SK-N-SH treated with all-trans-retinoic acid at 6 μM for 48 hours (cell line): ENCODE data around the gene CNTNAP2.

Experiments used
- ATAC-seq: fragments of 200-7000 bp; cut with Tn5 transposase; 3 replicates; pipeline ENCODE4 v1.9.1; 2020; ENCODE audit warnings: mild to moderate bottlenecking, moderate library complexity
- ARNTL ChIP-seq: fragments of 450-650 bp; formaldehyde crosslinking; IDR thresholded peaks from 2 replicates; pipeline ENCODE4 v1.5.0; 2020; ENCODE audit warnings: low read depth, mild to moderate bottlenecking, moderate library complexity, borderline replicate concordance
- BACH2 ChIP-seq: fragments of 250-450 bp; sonication (Bioruptor Pico); IDR thresholded peaks from 2 replicates; pipeline ENCODE4 v1.9.0; 2021; ENCODE audit warnings: mild to moderate bottlenecking, borderline replicate concordance
- CREB5 ChIP-seq: fragments of 250-450 bp; sonication (Bioruptor Pico); IDR thresholded peaks from 2 replicates; pipeline ENCODE4 v1.5.1; 2020; ENCODE audit warnings: low read depth, mild to moderate bottlenecking, moderate library complexity
- ESRRG ChIP-seq: fragments of 250-450 bp; sonication (Bioruptor Pico); IDR thresholded peaks from 2 replicates; pipeline ENCODE4 v1.6.1; 2021; ENCODE audit warnings: mild to moderate bottlenecking
- GLIS3 ChIP-seq: fragments of 250-450 bp; sonication (Bioruptor Pico); IDR thresholded peaks from 2 replicates; pipeline ENCODE4 v1.5.0; 2020; ENCODE audit warnings: mild to moderate bottlenecking, moderate library complexity
- ISL1 ChIP-seq: fragments of 250-450 bp; sonication (Bioruptor Pico); IDR thresholded peaks from 2 replicates; pipeline ENCODE4 v2.1.2; 2022; ENCODE audit warnings: mild to moderate bottlenecking, moderate library complexity
- OSR1 ChIP-seq: fragments of 250-450 bp; sonication (Bioruptor Pico); IDR thresholded peaks from 2 replicates; pipeline ENCODE4 v1.8.0; 2022; ENCODE audit warnings: moderate library complexity, mild to moderate bottlenecking, inconsistent platforms
- POU6F1 ChIP-seq: fragments of 250-450 bp; sonication (Bioruptor Pico); IDR thresholded peaks from 2 replicates; pipeline ENCODE4 v1.8.0; 2021; ENCODE audit warnings: low read depth, mild to moderate bottlenecking, moderate library complexity, borderline replicate concordance
- PPARA ChIP-seq: fragments of 250-450 bp; sonication (Bioruptor Pico); IDR thresholded peaks from 2 replicates; pipeline ENCODE4 v1.5.0; 2020; ENCODE audit warnings: mild to moderate bottlenecking, borderline replicate concordance
- RARB ChIP-seq: fragments of 250-450 bp; sonication (Bioruptor Pico); IDR thresholded peaks from 2 replicates; pipeline ENCODE4 v1.8.0; 2021; ENCODE audit warnings: mild to moderate bottlenecking, moderate library complexity
- SNAI2 ChIP-seq: fragments of 250-450 bp; sonication (Bioruptor Pico); IDR thresholded peaks from 2 replicates; pipeline ENCODE4 v1.5.0; 2020; ENCODE audit warnings: mild to moderate bottlenecking, moderate library complexity
- TCF4 ChIP-seq: fragments of 250-450 bp; sonication (Bioruptor Pico); IDR thresholded peaks from 2 replicates; pipeline ENCODE4 v1.8.0; 2021; ENCODE audit warnings: mild to moderate bottlenecking, moderate library complexity, borderline replicate concordance
- TOX ChIP-seq: fragments of 250-450 bp; sonication (Bioruptor Pico); IDR thresholded peaks from 2 replicates; pipeline ENCODE4 v1.8.0; 2021; ENCODE audit warnings: mild to moderate bottlenecking, moderate library complexity, borderline replicate concordance
- ZC3H10 ChIP-seq: fragments of 250-450 bp; sonication (Bioruptor Pico); IDR thresholded peaks from 2 replicates; pipeline ENCODE4 v1.5.1; 2021; ENCODE audit warnings: mild to moderate bottlenecking, moderate library complexity
- ZNF565 ChIP-seq: fragments of 450-650 bp; formaldehyde crosslinking; conservative IDR thresholded peaks from 2 replicates; pipeline ENCODE4 v1.5.0; 2020; ENCODE audit warnings: low read depth, mild to moderate bottlenecking, moderate library complexity
- ZNF8 ChIP-seq: fragments of 450-650 bp; formaldehyde crosslinking; IDR thresholded peaks from 2 replicates; pipeline ENCODE4 v1.5.0; 2020; ENCODE audit warnings: mild to moderate bottlenecking, moderate library complexity
- TF ChIP-seq, protein P1 (sequence below): fragments of 250-450 bp; sonication (Bioruptor Pico); IDR thresholded peaks from 2 replicates; pipeline ENCODE4 v1.8.0; 2020; ENCODE audit warnings: mild to moderate bottlenecking, moderate library complexity, borderline replicate concordance
- TF ChIP-seq, protein P2 (sequence below): fragments of 250-450 bp; sonication (Bioruptor Pico); IDR thresholded peaks from 2 replicates; pipeline ENCODE4 v1.5.0; 2020; ENCODE audit warnings: mild to moderate bottlenecking, moderate library complexity
- TF ChIP-seq, protein P3 (sequence below): fragments of 250-450 bp; sonication (Bioruptor Pico); IDR thresholded peaks from 2 replicates; pipeline ENCODE4 v1.5.1; 2021; ENCODE audit warnings: mild to moderate bottlenecking, moderate library complexity

The CNTNAP2 gene

DNA sequence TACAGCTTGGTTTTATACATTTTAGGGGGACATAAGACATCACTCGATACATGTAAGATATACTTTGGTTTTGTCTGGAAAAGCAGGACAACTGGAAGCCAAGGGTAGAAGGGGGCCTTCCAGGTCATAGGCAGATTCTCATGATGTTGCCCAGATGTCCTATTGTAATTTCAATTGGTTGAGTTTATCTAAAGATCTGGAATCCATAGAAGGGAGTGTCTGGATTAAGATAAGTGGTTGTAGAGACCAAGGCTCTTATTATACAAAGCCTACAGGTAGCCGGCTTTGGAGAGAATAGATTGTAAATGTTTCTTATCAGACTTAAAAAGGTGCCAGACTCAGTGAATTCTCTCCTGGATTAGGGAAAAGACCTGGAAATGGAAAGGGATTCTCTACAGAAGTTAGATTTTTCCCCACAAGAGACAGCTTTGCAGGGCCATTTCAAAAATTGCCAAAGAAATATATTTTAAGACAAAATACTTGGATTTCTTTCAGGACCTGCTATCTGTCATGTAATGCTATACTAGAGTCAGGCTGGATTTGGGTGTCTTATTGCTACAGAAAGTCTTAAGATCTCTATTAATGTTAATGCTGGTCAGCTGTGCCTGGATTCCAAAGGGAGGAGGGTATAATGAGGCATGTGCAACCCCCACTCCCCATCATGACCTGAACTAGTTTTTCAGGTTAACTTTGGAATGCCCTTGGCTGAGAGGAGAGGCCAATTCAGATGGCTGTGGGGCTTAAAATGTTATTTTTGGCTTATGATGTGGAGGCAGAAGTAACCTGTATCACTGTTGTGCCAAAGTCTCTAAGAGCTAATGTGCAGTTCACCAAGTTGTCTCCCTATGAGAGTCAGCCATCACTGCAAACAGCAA, 1962.8 kb downstream of the CNTNAP2 start:
- no peak for ATAC-seq
- TF ChIP-seq PPARA (no peak), ZNF8 (CRISPR knock-in tag) (no peak), ZNF565 (CRISPR knock-in tag) (no peak), ISL1 (CRISPR knock-in tag) (peak; percentile 30; the same call in 1 of the 2 replicates), RARB (no peak), OSR1 (CRISPR knock-in tag) (no peak), BACH2 (CRISPR knock-in tag) (no peak), ARNTL (no peak), TOX (CRISPR knock-in tag) (no peak)
- TF ChIP-seq, all 23 proteins: peak for 1

GRCh38 chr7:148083448-148083847, 1966.8 kb downstream of the CNTNAP2 start:
- peak; percentile 72 for ATAC-seq
- TF ChIP-seq GLIS3 (CRISPR knock-in tag) = no peak
- no peak for TF ChIP-seq BACH2 (CRISPR knock-in tag)
- TF ChIP-seq SNAI2 (CRISPR knock-in tag) = no peak
- TF ChIP-seq ZNF565 (CRISPR knock-in tag) = no peak
- TF ChIP-seq POU6F1 (CRISPR knock-in tag) = no peak

DNA sequence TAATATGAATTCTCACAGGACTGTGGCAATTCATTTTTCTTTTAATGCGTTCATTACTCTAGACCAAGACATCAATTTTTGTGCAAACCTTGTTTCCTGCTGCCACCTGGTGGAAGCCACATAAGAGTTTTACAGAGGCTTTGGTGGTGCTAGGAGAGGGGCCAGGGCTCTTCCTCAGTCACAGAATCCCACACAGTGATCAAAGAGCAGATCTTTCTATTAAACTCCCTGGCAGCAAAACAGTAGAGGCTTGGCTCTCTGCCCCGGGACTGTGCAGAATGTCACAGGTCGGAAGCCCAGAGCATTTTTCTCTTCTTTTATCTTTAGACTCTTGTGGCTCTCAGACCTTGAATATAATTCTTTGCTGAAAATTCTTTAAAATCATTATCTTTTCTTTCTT, 1967.5 kb downstream of the CNTNAP2 start:
- peak; percentile 100 for ATAC-seq

More for the DNA sequence above, 1967.5 kb downstream of the CNTNAP2 start:
- TF ChIP-seq POU6F1 (CRISPR knock-in tag) (no peak), ZNF565 (CRISPR knock-in tag) (no peak), SNAI2 (CRISPR knock-in tag) (no peak), CREB5 (CRISPR knock-in tag) (no peak), TCF4 (peak; percentile 43; the same call in 1 of the 2 replicates), ESRRG (no peak), ZNF8 (CRISPR knock-in tag) (no peak), ARNTL (no peak), RARB (no peak), ZC3H10 (CRISPR knock-in tag) (no peak), OSR1 (CRISPR knock-in tag) (no peak), PPARA (no peak), ISL1 (CRISPR knock-in tag) (peak; percentile 63), BACH2 (CRISPR knock-in tag) (no peak), GLIS3 (CRISPR knock-in tag) (no peak)
- TF ChIP-seq, protein P1, sequence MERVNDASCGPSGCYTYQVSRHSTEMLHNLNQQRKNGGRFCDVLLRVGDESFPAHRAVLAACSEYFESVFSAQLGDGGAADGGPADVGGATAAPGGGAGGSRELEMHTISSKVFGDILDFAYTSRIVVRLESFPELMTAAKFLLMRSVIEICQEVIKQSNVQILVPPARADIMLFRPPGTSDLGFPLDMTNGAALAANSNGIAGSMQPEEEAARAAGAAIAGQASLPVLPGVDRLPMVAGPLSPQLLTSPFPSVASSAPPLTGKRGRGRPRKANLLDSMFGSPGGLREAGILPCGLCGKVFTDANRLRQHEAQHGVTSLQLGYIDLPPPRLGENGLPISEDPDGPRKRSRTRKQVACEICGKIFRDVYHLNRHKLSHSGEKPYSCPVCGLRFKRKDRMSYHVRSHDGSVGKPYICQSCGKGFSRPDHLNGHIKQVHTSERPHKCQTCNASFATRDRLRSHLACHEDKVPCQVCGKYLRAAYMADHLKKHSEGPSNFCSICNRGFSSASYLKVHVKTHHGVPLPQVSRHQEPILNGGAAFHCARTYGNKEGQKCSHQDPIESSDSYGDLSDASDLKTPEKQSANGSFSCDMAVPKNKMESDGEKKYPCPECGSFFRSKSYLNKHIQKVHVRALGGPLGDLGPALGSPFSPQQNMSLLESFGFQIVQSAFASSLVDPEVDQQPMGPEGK (CRISPR knock-in tag) = no peak
- TF ChIP-seq, protein P2, sequence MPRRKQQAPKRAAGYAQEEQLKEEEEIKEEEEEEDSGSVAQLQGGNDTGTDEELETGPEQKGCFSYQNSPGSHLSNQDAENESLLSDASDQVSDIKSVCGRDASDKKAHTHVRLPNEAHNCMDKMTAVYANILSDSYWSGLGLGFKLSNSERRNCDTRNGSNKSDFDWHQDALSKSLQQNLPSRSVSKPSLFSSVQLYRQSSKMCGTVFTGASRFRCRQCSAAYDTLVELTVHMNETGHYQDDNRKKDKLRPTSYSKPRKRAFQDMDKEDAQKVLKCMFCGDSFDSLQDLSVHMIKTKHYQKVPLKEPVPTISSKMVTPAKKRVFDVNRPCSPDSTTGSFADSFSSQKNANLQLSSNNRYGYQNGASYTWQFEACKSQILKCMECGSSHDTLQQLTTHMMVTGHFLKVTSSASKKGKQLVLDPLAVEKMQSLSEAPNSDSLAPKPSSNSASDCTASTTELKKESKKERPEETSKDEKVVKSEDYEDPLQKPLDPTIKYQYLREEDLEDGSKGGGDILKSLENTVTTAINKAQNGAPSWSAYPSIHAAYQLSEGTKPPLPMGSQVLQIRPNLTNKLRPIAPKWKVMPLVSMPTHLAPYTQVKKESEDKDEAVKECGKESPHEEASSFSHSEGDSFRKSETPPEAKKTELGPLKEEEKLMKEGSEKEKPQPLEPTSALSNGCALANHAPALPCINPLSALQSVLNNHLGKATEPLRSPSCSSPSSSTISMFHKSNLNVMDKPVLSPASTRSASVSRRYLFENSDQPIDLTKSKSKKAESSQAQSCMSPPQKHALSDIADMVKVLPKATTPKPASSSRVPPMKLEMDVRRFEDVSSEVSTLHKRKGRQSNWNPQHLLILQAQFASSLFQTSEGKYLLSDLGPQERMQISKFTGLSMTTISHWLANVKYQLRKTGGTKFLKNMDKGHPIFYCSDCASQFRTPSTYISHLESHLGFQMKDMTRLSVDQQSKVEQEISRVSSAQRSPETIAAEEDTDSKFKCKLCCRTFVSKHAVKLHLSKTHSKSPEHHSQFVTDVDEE (CRISPR knock-in tag) = 0 out of 2 replicates have a peak, but pooled peaks have one; percentile 59
- TF ChIP-seq, protein P3, sequence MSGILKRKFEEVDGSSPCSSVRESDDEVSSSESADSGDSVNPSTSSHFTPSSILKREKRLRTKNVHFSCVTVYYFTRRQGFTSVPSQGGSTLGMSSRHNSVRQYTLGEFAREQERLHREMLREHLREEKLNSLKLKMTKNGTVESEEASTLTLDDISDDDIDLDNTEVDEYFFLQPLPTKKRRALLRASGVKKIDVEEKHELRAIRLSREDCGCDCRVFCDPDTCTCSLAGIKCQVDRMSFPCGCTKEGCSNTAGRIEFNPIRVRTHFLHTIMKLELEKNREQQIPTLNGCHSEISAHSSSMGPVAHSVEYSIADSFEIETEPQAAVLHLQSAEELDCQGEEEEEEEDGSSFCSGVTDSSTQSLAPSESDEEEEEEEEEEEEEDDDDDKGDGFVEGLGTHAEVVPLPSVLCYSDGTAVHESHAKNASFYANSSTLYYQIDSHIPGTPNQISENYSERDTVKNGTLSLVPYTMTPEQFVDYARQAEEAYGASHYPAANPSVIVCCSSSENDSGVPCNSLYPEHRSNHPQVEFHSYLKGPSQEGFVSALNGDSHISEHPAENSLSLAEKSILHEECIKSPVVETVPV (CRISPR knock-in tag) = no peak
